Measurements from ENCODE around the gene PDK1. TPM values are rescaled to one million over a fixed set of nuclear protein-coding genes. Genes with fewer than 3 reads are reported as not detected.

The PDK1 gene
- total RNA-seq, 1 experiment from 2014 or later = 42.6 TPM

- DNase-seq (ENCODE audit: low read depth, low spot score) = no peak
- in situ Hi-C loops (cut with HindIII; ENCODE audit: low pct_unique_long_range_greater_than_20kb, low sequenced_read_pairs) = no loop called here
These were observed 59.9 kb downstream of the PDK1 start for GRCh38 chr2:172615727-172616261.

GRCh38 chr2:172617115-172617514, 61.2 kb downstream of the PDK1 start:
- in situ Hi-C loops (cut with HindIII; ENCODE audit: low pct_unique_long_range_greater_than_20kb, low sequenced_read_pairs) = no loop called here
- no peak for DNase-seq (ENCODE audit: low read depth, low spot score)

DNA sequence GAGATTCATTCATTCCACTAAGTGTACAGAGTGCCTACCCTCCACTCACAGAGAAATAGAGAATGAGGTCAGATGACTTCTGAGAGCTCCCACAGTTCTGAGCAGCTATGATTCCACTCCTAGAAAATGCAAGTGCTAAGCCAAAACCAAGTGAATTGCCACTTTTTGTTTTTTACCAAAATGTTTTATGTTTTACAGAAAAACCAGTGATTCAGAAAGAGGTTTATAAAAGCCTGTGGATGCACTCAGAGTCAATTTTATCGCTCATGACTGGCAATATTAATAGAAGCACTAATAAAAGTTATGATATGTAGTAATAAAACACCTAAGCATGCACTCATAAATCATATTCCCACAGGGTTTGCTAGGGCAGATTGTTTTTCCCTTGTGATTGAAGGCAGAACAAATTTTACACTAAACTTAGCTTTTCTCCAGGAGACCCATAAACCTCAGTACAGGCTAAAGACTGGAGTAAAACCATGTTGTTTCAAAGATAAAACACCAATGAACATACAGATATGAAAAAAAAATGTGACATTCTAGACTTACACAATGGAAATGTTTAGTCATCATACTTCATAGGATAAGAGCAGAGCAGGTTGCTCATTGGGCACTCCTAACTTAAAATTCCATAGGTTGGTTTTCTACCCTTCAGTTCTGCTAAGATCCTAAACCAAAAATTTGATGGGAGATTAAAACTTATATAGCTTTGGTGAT, 67.5 kb downstream of the PDK1 start:
- no peak for DNase-seq (ENCODE audit: low read depth, low spot score)
- in situ Hi-C loops (cut with HindIII; ENCODE audit: low pct_unique_long_range_greater_than_20kb, low sequenced_read_pairs) = no loop called here

GRCh38 chr2:172624996-172625395, 69.1 kb downstream of the PDK1 start:
- DNase-seq (ENCODE audit: low read depth, low spot score) = no peak
- in situ Hi-C loops (cut with HindIII; ENCODE audit: low pct_unique_long_range_greater_than_20kb, low sequenced_read_pairs) = no loop called here

GRCh38 chr2:172627181-172627580, 71.3 kb downstream of the PDK1 start:
- in situ Hi-C loops (cut with HindIII; ENCODE audit: low pct_unique_long_range_greater_than_20kb, low sequenced_read_pairs) = no loop called here
- no peak for DNase-seq (ENCODE audit: low read depth, low spot score)

GRCh38 chr2:172628085-172628484, 72.2 kb downstream of the PDK1 start:
- no peak for DNase-seq (ENCODE audit: low read depth, low spot score)
- in situ Hi-C loops (cut with HindIII; ENCODE audit: low pct_unique_long_range_greater_than_20kb, low sequenced_read_pairs) = no loop called here

GRCh38 chr2:172629586-172629985, 73.7 kb downstream of the PDK1 start:
- in situ Hi-C loops (cut with HindIII; ENCODE audit: low pct_unique_long_range_greater_than_20kb, low sequenced_read_pairs) = no loop called here
- DNase-seq (ENCODE audit: low read depth, low spot score) = no peak

GRCh38 chr2:172630181-172630580, 74.3 kb downstream of the PDK1 start:
- in situ Hi-C loops (cut with HindIII; ENCODE audit: low pct_unique_long_range_greater_than_20kb, low sequenced_read_pairs) = no loop called here
- no peak for DNase-seq (ENCODE audit: low read depth, low spot score)

DNA sequence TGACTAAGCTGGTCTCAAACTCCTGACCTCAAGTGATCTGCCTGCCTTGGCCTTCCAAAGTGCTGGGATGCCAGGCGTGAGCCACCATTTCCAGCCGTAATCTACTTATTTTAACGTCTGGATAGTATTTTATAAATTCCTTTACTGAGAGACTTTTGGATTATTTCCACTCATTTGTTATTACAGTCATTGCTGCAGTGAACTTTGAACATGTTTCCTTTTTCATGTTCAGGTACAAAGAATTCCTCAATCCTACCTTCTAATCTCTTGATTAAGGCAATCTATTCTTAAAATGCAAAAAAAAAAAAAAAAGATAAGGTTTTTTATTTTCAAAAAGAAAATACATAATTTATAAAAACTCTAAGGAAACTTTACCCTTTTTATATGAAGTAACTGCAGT, 78.6 kb downstream of the PDK1 start:
- in situ Hi-C loops (cut with HindIII; ENCODE audit: low pct_unique_long_range_greater_than_20kb, low sequenced_read_pairs) = no loop called here
- no peak for DNase-seq (ENCODE audit: low read depth, low spot score)

DNA sequence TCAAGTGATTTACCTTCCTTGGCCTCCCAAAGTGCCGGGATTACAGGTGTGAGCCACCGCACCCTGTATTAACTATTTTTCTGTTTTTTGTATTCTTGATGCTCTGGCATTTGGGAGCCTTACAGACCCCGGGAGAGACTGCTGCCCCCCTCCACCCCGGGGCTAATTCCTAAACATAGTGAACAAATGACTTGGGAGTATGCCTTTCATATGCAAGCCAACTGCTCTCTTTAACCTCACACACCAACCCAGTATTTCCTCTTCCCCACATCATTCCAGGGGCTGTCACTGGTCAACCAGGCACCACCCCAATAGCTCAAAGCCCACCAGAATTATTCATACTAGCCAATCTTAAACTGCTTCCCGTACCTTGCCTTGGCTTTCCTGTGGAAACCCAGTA, 79.7 kb downstream of the PDK1 start:
- DNase-seq (ENCODE audit: low read depth, low spot score) = no peak
- in situ Hi-C loops (cut with HindIII; ENCODE audit: low pct_unique_long_range_greater_than_20kb, low sequenced_read_pairs) = no loop called here

DNA sequence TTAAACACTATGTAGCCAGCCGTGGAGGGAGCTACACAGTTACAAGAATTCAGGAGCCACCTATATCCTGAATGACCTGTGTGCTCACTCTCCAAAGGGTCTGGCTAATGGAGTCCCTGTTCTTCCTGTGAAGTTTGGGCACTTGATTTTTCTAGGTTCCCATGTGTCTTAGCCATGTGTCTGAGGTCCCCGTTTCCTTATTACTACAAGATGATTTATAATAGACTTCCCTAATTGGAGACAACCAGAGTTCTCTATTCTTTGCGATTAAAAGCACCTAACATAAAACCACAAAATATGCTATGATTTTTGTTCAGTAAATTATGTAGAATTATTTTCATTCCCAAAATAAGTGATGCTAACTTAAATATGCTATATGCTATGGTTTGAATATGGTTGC, 83.4 kb downstream of the PDK1 start:
- in situ Hi-C loops (cut with HindIII; ENCODE audit: low pct_unique_long_range_greater_than_20kb, low sequenced_read_pairs) = no loop called here
- no peak for DNase-seq (ENCODE audit: low read depth, low spot score)

DNA sequence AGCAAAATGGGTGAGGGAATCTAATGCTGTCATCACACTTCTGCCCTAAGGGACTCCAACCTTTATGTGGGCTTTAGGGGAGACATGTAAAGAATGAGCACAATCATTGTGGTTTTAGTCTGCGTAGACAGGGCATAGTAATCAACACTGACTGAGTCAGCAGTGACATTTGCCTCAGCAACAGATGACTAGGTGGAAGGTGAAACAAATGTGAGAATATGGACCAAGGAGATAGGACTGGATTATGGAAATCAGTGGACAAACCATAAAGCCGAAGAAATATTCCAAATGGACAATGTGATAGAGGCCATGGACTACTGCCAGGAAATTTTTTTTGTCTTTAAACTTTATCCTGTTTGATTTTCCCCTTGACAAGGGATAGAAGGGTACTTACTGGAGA, 83.9 kb downstream of the PDK1 start:
- DNase-seq (ENCODE audit: low read depth, low spot score) = peak; percentile 58
- in situ Hi-C loops (cut with HindIII; ENCODE audit: low pct_unique_long_range_greater_than_20kb, low sequenced_read_pairs) = no loop called here

DNA sequence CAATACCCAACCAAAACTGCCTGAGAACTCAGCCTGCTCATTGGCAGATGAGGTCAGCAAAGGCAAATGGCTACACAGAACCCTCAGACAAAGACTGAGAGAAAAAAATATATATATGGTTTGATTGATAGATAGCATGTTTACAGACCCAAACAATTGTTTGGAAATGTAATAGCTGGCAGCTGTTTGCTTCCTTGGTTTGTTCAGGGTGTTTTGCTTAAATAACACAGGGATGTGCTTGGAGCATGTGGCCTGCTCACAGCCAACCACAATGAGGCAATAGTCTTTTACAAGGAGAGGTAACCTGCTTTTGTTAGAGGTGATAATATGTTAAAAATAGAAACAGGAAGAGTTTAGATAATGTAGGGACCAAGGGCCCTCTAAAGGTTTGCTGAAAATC, 84.5 kb downstream of the PDK1 start:
- no peak for DNase-seq (ENCODE audit: low read depth, low spot score)
- in situ Hi-C loops (cut with HindIII; ENCODE audit: low pct_unique_long_range_greater_than_20kb, low sequenced_read_pairs) = no loop called here

GRCh38 chr2:172642301-172643020, 86.6 kb downstream of the PDK1 start:
- no peak for DNase-seq (ENCODE audit: low read depth, low spot score)
- in situ Hi-C loops (cut with HindIII; ENCODE audit: low pct_unique_long_range_greater_than_20kb, low sequenced_read_pairs) = no loop called here

GRCh38 chr2:172643142-172643541, 87.3 kb downstream of the PDK1 start:
- in situ Hi-C loops (cut with HindIII; ENCODE audit: low pct_unique_long_range_greater_than_20kb, low sequenced_read_pairs) = no loop called here
- DNase-seq (ENCODE audit: low read depth, low spot score) = no peak

DNA sequence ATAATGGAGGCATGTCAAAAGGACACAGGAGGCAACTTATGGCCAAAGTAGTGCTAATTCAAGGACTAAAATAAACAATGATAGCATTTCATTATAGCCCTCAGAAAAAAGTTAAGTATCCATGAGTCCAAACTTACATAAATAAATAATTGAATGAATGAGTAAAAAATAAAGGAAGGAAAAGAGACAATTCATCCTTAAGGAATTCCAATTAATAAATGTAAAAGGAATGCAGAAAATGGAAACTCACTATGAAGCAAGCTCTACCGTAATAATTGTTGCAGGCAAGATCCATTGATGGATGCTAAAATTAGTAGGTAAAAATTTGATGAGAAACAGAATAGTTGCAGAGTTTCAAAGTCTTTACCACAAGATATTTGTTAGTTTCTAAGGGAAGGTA, 91.5 kb downstream of the PDK1 start:
- no peak for DNase-seq (ENCODE audit: low read depth, low spot score)

GRCh38 chr2:172655091-172655837, 99.4 kb downstream of the PDK1 start:
- in situ Hi-C loops (cut with HindIII; ENCODE audit: low pct_unique_long_range_greater_than_20kb, low sequenced_read_pairs) = no loop called here
- no peak for DNase-seq (ENCODE audit: low read depth, low spot score)

More for the DNA sequence above, 91.5 kb downstream of the PDK1 start:
- in situ Hi-C loops (cut with HindIII; ENCODE audit: low pct_unique_long_range_greater_than_20kb, low sequenced_read_pairs) = no loop called here

- in situ Hi-C loops (cut with HindIII; ENCODE audit: low pct_unique_long_range_greater_than_20kb, low sequenced_read_pairs) = no loop called here
- DNase-seq (ENCODE audit: low read depth, low spot score) = no peak
These were observed 100.1 kb downstream of the PDK1 start for GRCh38 chr2:172655838-172656573.

Measured in SK-MEL-5 (cell line).